Parathyroid adenoma (tissue), 2 donors: ENCODE data around the gene RAD1.

ENCODE experiments used
- H2AFZ ChIP-seq: fragments of 300-600 bp; sonication (generic); one replicate; pipeline ENCODE4 v1.7.0; 2017; ENCODE audit warnings: antibody characterized with exemption, mild to moderate bottlenecking
- H3K27ac ChIP-seq: fragments of 300-600 bp; sonication (generic); one replicate; pipeline ENCODE4 v1.7.0; 2017
- H3K27me3 ChIP-seq: fragments of 300-600 bp; sonication (generic); one replicate; pipeline ENCODE4 v1.7.0; 2017; ENCODE audit warnings: low read length; ENCODE audit not compliant: control insufficient read depth, insufficient read depth
- H3K36me3 ChIP-seq: fragments of 300-600 bp; sonication (generic); one replicate; pipeline ENCODE4 v1.7.0; 2017; ENCODE audit warnings: low read length; ENCODE audit not compliant: control insufficient read depth, insufficient read depth
- H3K4me1 ChIP-seq: fragments of 300-600 bp; sonication (generic); one replicate; pipeline ENCODE4 v1.7.0; 2017; ENCODE audit warnings: control low read depth
- H3K4me2 ChIP-seq: fragments of 300-600 bp; sonication (generic); one replicate; pipeline ENCODE4 v1.7.0; 2017; ENCODE audit warnings: low read length
- H3K4me3 ChIP-seq: fragments of 300-600 bp; sonication (generic); one replicate; pipeline ENCODE4 v1.7.0; 2017; ENCODE audit warnings: low read depth, low read length
- H3K79me2 ChIP-seq: fragments of 300-600 bp; sonication (generic); one replicate; pipeline ENCODE4 v1.7.0; 2017; ENCODE audit warnings: control low read depth
- H3K9ac ChIP-seq: fragments of 300-600 bp; sonication (generic); one replicate; pipeline ENCODE4 v1.7.0; 2017; ENCODE audit warnings: mild to moderate bottlenecking
- H3K9me3 ChIP-seq: fragments of 300-600 bp; sonication (generic); one replicate; pipeline ENCODE4 v1.7.0; 2017; ENCODE audit warnings: low read length; ENCODE audit not compliant: control insufficient read depth
- CTCF ChIP-seq: fragments of 300-600 bp; sonication (generic); IDR thresholded peaks from one replicate; pipeline ENCODE4 v1.7.0; 2017; ENCODE audit warnings: antibody characterized with exemption, mild to moderate bottlenecking
- donor health status: primary hyperparathyroidism.

Gene RAD1

GRCh38 chr5:34930462-34930844 is 15.1 kb upstream of the RAD1 start:
- peak overlapping the region; percentile 64 for H3K4me2 ChIP-seq
- peak overlapping the region; percentile 90 for H3K27ac ChIP-seq
- no peaks in the 10 kb centered on the region for H3K9me3 ChIP-seq
- no peaks in the 10 kb centered on the region for H3K27me3 ChIP-seq
- peaks cover 11% of the 10 kb centered on the region for H3K4me1 ChIP-seq
- H3K4me3 ChIP-seq: peak overlapping the region; percentile 84
- peaks cover 31% of the 10 kb centered on the region for H3K79me2 ChIP-seq
- H3K9ac ChIP-seq: peak overlapping the region; percentile 57
- no peaks in the 10 kb centered on the region for H3K36me3 ChIP-seq
- no peak for TF ChIP-seq CTCF
- H2AFZ ChIP-seq: peak overlapping the region; percentile 92

GRCh38 chr5:34929720-34930461 is 14.6 kb upstream of the RAD1 start:
- peak overlapping the region; percentile 92 for H2AFZ ChIP-seq
- H3K79me2 ChIP-seq: peaks cover 31% of the 10 kb centered on the region
- H3K27ac ChIP-seq: peak overlapping the region; percentile 90
- no peaks in the 10 kb centered on the region for H3K36me3 ChIP-seq
- no peak for TF ChIP-seq CTCF
- no peaks in the 10 kb centered on the region for H3K27me3 ChIP-seq
- H3K9ac ChIP-seq: peak overlapping the region; percentile 57
- H3K4me3 ChIP-seq: peak overlapping the region; percentile 84
- peak overlapping the region; percentile 64 for H3K4me2 ChIP-seq
- H3K4me1 ChIP-seq: peaks cover 11% of the 10 kb centered on the region
- no peaks in the 10 kb centered on the region for H3K9me3 ChIP-seq

GRCh38 chr5:34929134-34929719 is 13.9 kb upstream of the RAD1 start, which contains the start of gene DNAJC21:
TSS of gene DNAJC21 (plus strand) at chr5:34929559. CDS start at chr5:34929820, 261 bp downstream.
- Histone ChIP-seq H2AFZ (peak within 1 kb of the TSS; percentile 92), H3K27ac (peak within 1 kb of the TSS; percentile 90)
- TF ChIP-seq CTCF: no peak

GRCh38 chr5:34928267-34928666 is 13.0 kb upstream of the RAD1 start:
- no peak overlapping the region for H3K27ac ChIP-seq
- H3K4me3 ChIP-seq: no peak overlapping the region
- no peak overlapping the region for H3K4me2 ChIP-seq

More at GRCh38 chr5:34929134-34929719, 13.9 kb upstream of the RAD1 start, which contains the start of gene DNAJC21:
- peak within 1 kb of the TSS; percentile 64 for H3K4me2 ChIP-seq
- H3K36me3 ChIP-seq: no peaks in the 10 kb centered on the region
- H3K9me3 ChIP-seq: no peaks in the 10 kb centered on the region
- peak within 1 kb of the TSS; percentile 57 for H3K9ac ChIP-seq
- H3K27me3 ChIP-seq: no peaks in the 10 kb centered on the region
- H3K79me2 ChIP-seq: peaks cover 28% of the 10 kb centered on the region
- peaks cover 11% of the 10 kb centered on the region for H3K4me1 ChIP-seq
- H3K4me3 ChIP-seq: peak within 1 kb of the TSS; percentile 84

More at GRCh38 chr5:34928267-34928666, 13.0 kb upstream of the RAD1 start:
- Histone ChIP-seq H3K79me2 (peaks cover 22% of the 10 kb centered on the region), H3K27me3 (no peaks in the 10 kb centered on the region), H3K9ac (no peak overlapping the region), H2AFZ (no peak overlapping the region), H3K9me3 (no peaks in the 10 kb centered on the region), H3K36me3 (no peaks in the 10 kb centered on the region), H3K4me1 (peaks cover 11% of the 10 kb centered on the region)
- TF ChIP-seq CTCF: no peak
